Eye (tissue), 1 donor: ENCODE measurements around the gene GARIN3.
A peak's percentile ranks its signal among the peaks of the same experiment; 100 is the strongest.

ENCODE experiments used
- DNase-seq: peaks from one replicate; pipeline ENCODE4 v3.0.0-alpha.2; 2015

The GARIN3 gene

GRCh38 chr5:157184117-157184670 lies 18.1 kb upstream of the GARIN3 start:
- DNase-seq: no peak

- no peak for DNase-seq
Measured at GRCh38 chr5:157182143-157182757, 16.2 kb upstream of the GARIN3 start.

- DNase-seq: no peak
Measured at GRCh38 chr5:157180374-157181264, 14.6 kb upstream of the GARIN3 start, which contains the start of gene ITK. Gene ITK, plus strand, starts transcription at chr5:157180840. Its CDS starts 138 bp downstream, at chr5:157180978.

GRCh38 chr5:157178966-157179365 lies 12.9 kb upstream of the GARIN3 start:
- no peak for DNase-seq

- DNase-seq: no peak
Measured at GRCh38 chr5:157177953-157178352, 11.9 kb upstream of the GARIN3 start.

GRCh38 chr5:157175071-157175612 lies 9.1 kb upstream of the GARIN3 start:
- DNase-seq: no peak

GRCh38 chr5:157172403-157172802 lies 6.3 kb upstream of the GARIN3 start:
- no peak for DNase-seq

GRCh38 chr5:157168286-157168685 lies 2.2 kb upstream of the GARIN3 start:
- no peak for DNase-seq

- peak; percentile 39 for DNase-seq
Measured at GRCh38 chr5:157167214-157167621, 1.2 kb upstream of the GARIN3 start.

GRCh38 chr5:157165668-157166067 lies 396 bp downstream of the GARIN3 start:
- no peak for DNase-seq

GRCh38 chr5:157165261-157165660 lies 803 bp downstream of the GARIN3 start:
- DNase-seq: no peak

GRCh38 chr5:157164521-157164920 lies 1.5 kb downstream of the GARIN3 start:
- DNase-seq: no peak

GRCh38 chr5:157162919-157163510 lies 3.0 kb downstream of the GARIN3 start:
- DNase-seq: no peak

GRCh38 chr5:157161996-157162395 lies 4.1 kb downstream of the GARIN3 start:
- no peak for DNase-seq

- no peak for DNase-seq
Measured at GRCh38 chr5:157160001-157160400, 6.1 kb downstream of the GARIN3 start.

- no peak for DNase-seq
Measured at GRCh38 chr5:157159209-157159751, 6.8 kb downstream of the GARIN3 start.

- DNase-seq: no peak
Measured at GRCh38 chr5:157157293-157157891, 8.7 kb downstream of the GARIN3 start.

GRCh38 chr5:157155297-157155696 lies 10.8 kb downstream of the GARIN3 start:
- no peak for DNase-seq

GRCh38 chr5:157150995-157151394 lies 15.1 kb downstream of the GARIN3 start:
- DNase-seq: no peak

- peak; percentile 91 for DNase-seq
Measured at GRCh38 chr5:157148734-157149615, 17.1 kb downstream of the GARIN3 start.
